ENCODE data around the gene C15orf40. TPM values are rescaled to one million over a fixed set of nuclear protein-coding genes. Genes with fewer than 3 reads are reported as not detected.

Gene C15orf40
- total RNA-seq, 1 experiment from 2014 or later, result 20.6 TPM

GRCh38 chr15:82964890-82965289 is 46.5 kb downstream of the C15orf40 start:
- CTCF ChIA-PET, result no interaction called here

GRCh38 chr15:82963471-82964341 is 47.7 kb downstream of the C15orf40 start:
- no peaks in the 10 kb centered on the region for H3K4me1 ChIP-seq (ENCODE audit: insufficient read depth, low read length, poor library complexity, severe bottlenecking)
- H3K36me3 ChIP-seq (ENCODE audit: insufficient read depth, low read length, poor library complexity, severe bottlenecking), result no peaks in the 10 kb centered on the region
- DNase-seq (ENCODE audit: low spot score), result no peak
- no peaks in the 10 kb centered on the region for H3K9me3 ChIP-seq (ENCODE audit: low read depth, low read length, poor library complexity, severe bottlenecking)
- H3K4me3 ChIP-seq (ENCODE audit: low read depth, low read length, poor library complexity, severe bottlenecking), result no peak overlapping the region
- TF ChIP-seq EZH2 (IDR thresholded peaks at IDR 0.05; ENCODE audit: borderline replicate concordance, low read depth, low read length, poor library complexity, severe bottlenecking), result no peak
- no peak for TF ChIP-seq CTCF (conservative IDR thresholded peaks at IDR 0.05; ENCODE audit: low read depth, low read length)
- BruUV-seq (replicated peaks), result no TSS peak
- intact Hi-C loops (cut with micrococcal nuclease; ENCODE audit: unreplicated experiment), result no loop called here
- CTCF ChIA-PET, result no interaction called here
- POLR2A ChIA-PET (ENCODE audit: low non-redundant PET), result no interaction called here
- no peak overlapping the region for H3K27ac ChIP-seq (ENCODE audit: low read depth, low read length, poor library complexity, severe bottlenecking)
- no peaks in the 10 kb centered on the region for H3K27me3 ChIP-seq (replicated peaks; ENCODE audit: insufficient read depth, low read depth, low read length, poor library complexity)

More at GRCh38 chr15:82964890-82965289, 46.5 kb downstream of the C15orf40 start:
- Histone ChIP-seq H3K36me3 (ENCODE audit: insufficient read depth, low read length, poor library complexity, severe bottlenecking) (no peaks in the 10 kb centered on the region), H3K4me3 (ENCODE audit: low read depth, low read length, poor library complexity, severe bottlenecking) (no peak overlapping the region), H3K9me3 (ENCODE audit: low read depth, low read length, poor library complexity, severe bottlenecking) (no peaks in the 10 kb centered on the region), H3K4me1 (ENCODE audit: insufficient read depth, low read length, poor library complexity, severe bottlenecking) (no peaks in the 10 kb centered on the region), H3K27me3 (replicated peaks; ENCODE audit: insufficient read depth, low read depth, low read length, poor library complexity) (no peaks in the 10 kb centered on the region), H3K27ac (ENCODE audit: low read depth, low read length, poor library complexity, severe bottlenecking) (no peak overlapping the region)
- intact Hi-C loops (cut with micrococcal nuclease; ENCODE audit: unreplicated experiment), result no loop called here
- BruUV-seq (replicated peaks), result no TSS peak
- DNase-seq (ENCODE audit: low spot score), result no peak
- POLR2A ChIA-PET (ENCODE audit: low non-redundant PET), result no interaction called here
- TF ChIP-seq EZH2 (IDR thresholded peaks at IDR 0.05; ENCODE audit: borderline replicate concordance, low read depth, low read length, poor library complexity, severe bottlenecking) (no peak), CTCF (conservative IDR thresholded peaks at IDR 0.05; ENCODE audit: low read depth, low read length) (no peak)

GRCh38 chr15:82960766-82961165 is 50.7 kb downstream of the C15orf40 start:
- ChIA-PET POLR2A (ENCODE audit: low non-redundant PET) (no interaction called here), CTCF (interaction anchor here (0.6 kb wide), 1 partner anchor 32 kb away, joined by 3 read pairs; no protein-coding TSS in a partner anchor)
- H3K4me1 ChIP-seq (ENCODE audit: insufficient read depth, low read length, poor library complexity, severe bottlenecking), result no peaks in the 10 kb centered on the region
- intact Hi-C loops (cut with micrococcal nuclease; ENCODE audit: unreplicated experiment), result no loop called here
- H3K36me3 ChIP-seq (ENCODE audit: insufficient read depth, low read length, poor library complexity, severe bottlenecking), result no peaks in the 10 kb centered on the region
- TF ChIP-seq EZH2 (IDR thresholded peaks at IDR 0.05; ENCODE audit: borderline replicate concordance, low read depth, low read length, poor library complexity, severe bottlenecking) (no peak), CTCF (conservative IDR thresholded peaks at IDR 0.05; ENCODE audit: low read depth, low read length) (no peak)
- no peaks in the 10 kb centered on the region for H3K27me3 ChIP-seq (replicated peaks; ENCODE audit: insufficient read depth, low read depth, low read length, poor library complexity)
- H3K4me3 ChIP-seq (ENCODE audit: low read depth, low read length, poor library complexity, severe bottlenecking), result no peak overlapping the region
- no peak for DNase-seq (ENCODE audit: low spot score)
- BruUV-seq (replicated peaks), result no TSS peak
- no peak overlapping the region for H3K27ac ChIP-seq (ENCODE audit: low read depth, low read length, poor library complexity, severe bottlenecking)
- H3K9me3 ChIP-seq (ENCODE audit: low read depth, low read length, poor library complexity, severe bottlenecking), result no peaks in the 10 kb centered on the region

Measured in A673 (cell line).